ENCODE data around the gene PLCG2. TPM values are rescaled to one million over a fixed set of nuclear protein-coding genes. Genes with fewer than 3 reads are reported as not detected.

PLCG2 gene
- total and polyA plus RNA-seq, 2 of the 8 experiments (the other 6 are each of a cell fraction or from before 2014, with no cell fraction given) = 6.1 to 6.9 TPM

GRCh38 chr16:81779536-81780320 is 637 bp downstream of the PLCG2 start:
- 6% methylated on average over 47 of the region's 58 CpGs; no CpG with 5 or more reads in 1 of the 2 experiments for WGBS, 2 experiments (ENCODE audit: extremely low coverage in 1 of 2, insufficient coverage in 1 of 2, insufficient read length in 1 of 2, insufficient replicate concordance in 2 of 2, low coverage in 1 of 2, low lambda C conversion rate in 2 of 2, missing lambda C conversion rate in 1 of 2)
- H4K5ac ChIP-seq (ENCODE audit: insufficient read length, low read depth, low read length) = no peak overlapping the region
- ChIA-PET CTCF (ENCODE audit: partially characterized antibody) (interaction anchor here (0.8 to 3.3 kb wide), 7 partner anchors 9 to 108 kb away, joined by 3 to 17 read pairs (median 4); no protein-coding TSS in a partner anchor), POLR2A (ENCODE audit: partially characterized antibody) (interaction anchor here (1.0 kb wide), 2 partner anchors 62 to 465 kb away, joined by 3 read pairs; partner anchors contain the start of gene GAN)
- H3K18ac ChIP-seq (ENCODE audit: extremely low read depth, low read length) = no peak overlapping the region; the same call in 1 of the 2 replicates
- no peak overlapping the region for H2BK15ac ChIP-seq (ENCODE audit: low read length)
- H2AFZ ChIP-seq (ENCODE audit: low read length) = no peak overlapping the region
- H4K91ac ChIP-seq (replicated peaks; ENCODE audit: insufficient read length, low read length) = no peak overlapping the region
- no peak overlapping the region for H2BK5ac ChIP-seq (ENCODE audit: low read depth, low read length)
- H3K4me3 ChIP-seq (ENCODE audit: extremely low read depth in 1 of 4, insufficient read depth in 2 of 4, low read depth in 3 of 4, low read length in 4 of 4) = peak overlapping the region; percentile 42 to 67 (median 56)
- no peaks in the 10 kb centered on the region for H3K79me1 ChIP-seq (ENCODE audit: low read depth, low read length)
- no peak overlapping the region for H3K56ac ChIP-seq (replicated peaks; ENCODE audit: insufficient read length, low read depth, low read length)
- H3K4ac ChIP-seq (replicated peaks; ENCODE audit: insufficient read length, low read depth, low read length) = no peak overlapping the region
- FAIRE-seq (no peak), DNase-seq (ENCODE audit: low read depth in 1 of 2, low spot score in 2 of 2) (peak in 1 of 2 experiments; percentile 58)
- no peaks in the 10 kb centered on the region for H3K9me3 ChIP-seq (ENCODE audit: insufficient read depth in 2 of 2, low read depth in 1 of 2, low read length in 1 of 2)
- peak overlapping the region; percentile 3; the same call in 1 of the 2 replicates for H4K8ac ChIP-seq (ENCODE audit: extremely low read depth, insufficient read depth, low read length)
- H3K4me2 ChIP-seq (ENCODE audit: insufficient read depth in 1 of 2, low read depth in 2 of 2, low read length in 2 of 2) = peak overlapping the region; percentile 86 to 90
- H2BK120ac ChIP-seq (replicated peaks; ENCODE audit: low read depth, low read length) = no peak overlapping the region
- no peak overlapping the region for H3K27ac ChIP-seq (ENCODE audit: low read depth, low read length)
- no peak overlapping the region for H3K23ac ChIP-seq (ENCODE audit: insufficient read length)
- H2BK12ac ChIP-seq (ENCODE audit: low read depth, low read length) = no peak overlapping the region
- H3K23me2 ChIP-seq (ENCODE audit: low read depth, low read length) = peaks cover 7% of the 10 kb centered on the region
- peaks cover 3 to 7% of the 10 kb centered on the region in 2 experiments for H4K20me1 ChIP-seq (replicated peaks in 1 of 2; ENCODE audit: control insufficient read depth in 1 of 2, insufficient read depth in 2 of 2, low read length in 2 of 2)
- peaks cover 0 to 6% (median 1%) of the 10 kb centered on the region in 4 experiments; a peak in 4 of 7 replicates for H3K4me1 ChIP-seq (replicated peaks in 1 of 4; ENCODE audit: control insufficient read depth in 3 of 4, insufficient read depth in 4 of 4, low read length in 3 of 4)
- peak overlapping the region in 1 of 4 experiments; percentile 24; a peak in 1 of 7 replicates for H3K9ac ChIP-seq (replicated peaks in 1 of 4; ENCODE audit: extremely low read depth in 1 of 4, low read depth in 3 of 4, low read length in 3 of 4)
- H3K79me2 ChIP-seq (ENCODE audit: control insufficient read depth in 1 of 2, insufficient read depth in 2 of 2, low read length in 2 of 2) = no peaks in the 10 kb centered on the region
- H3K14ac ChIP-seq (ENCODE audit: insufficient read length) = no peak overlapping the region
- no peak overlapping the region for H2BK20ac ChIP-seq (ENCODE audit: low read length)
- H2AK5ac ChIP-seq (ENCODE audit: low read depth, low read length) = no peak overlapping the region
- peaks cover 10 to 31% (median 23%) of the 10 kb centered on the region in 4 experiments for H3K27me3 ChIP-seq (replicated peaks in 1 of 4; ENCODE audit: control insufficient read depth in 3 of 4, extremely low read depth in 1 of 4, insufficient read depth in 3 of 4, low read length in 3 of 4)
- no peaks in the 10 kb centered on the region for H3K36me3 ChIP-seq (ENCODE audit: control insufficient read depth in 2 of 4, insufficient read depth in 4 of 4, low read length in 3 of 4)
- TF ChIP-seq EZH2 (IDR thresholded peaks at IDR 0.05; ENCODE audit: low read depth, low read length, severe bottlenecking) (peak; percentile 81), KDM1A (IDR thresholded peaks at IDR 0.05; ENCODE audit: borderline replicate concordance, low read length) (no peak), SRF (IDR thresholded peaks at IDR 0.05; ENCODE audit: low read depth, low read length) (no peak), RNF2 (IDR thresholded peaks at IDR 0.05; ENCODE audit: borderline replicate concordance, low read depth, low read length, missing control alignments, poor library complexity, severe bottlenecking) (peak; percentile 61), SUZ12 (IDR thresholded peaks at IDR 0.05; ENCODE audit: low read length) (peak; percentile 83), KDM4A (IDR thresholded peaks at IDR 0.05; ENCODE audit: low read depth, low read length, severe bottlenecking) (peak; percentile 3), POLR2A (IDR thresholded peaks at IDR 0.05; ENCODE audit: control extremely low read depth in 1 of 2, low read depth in 2 of 2, low read length in 2 of 2) (no peak), CTCF (IDR thresholded peaks at IDR 0.05; ENCODE audit: control extremely low read depth in 1 of 3, insufficient read depth in 1 of 3, low read depth in 1 of 3, low read length in 3 of 3) (no peak)
